Liver (tissue), 9 donors: ENCODE results near the gene ZNF8. TPM values are rescaled to one million over a fixed set of nuclear protein-coding genes. Genes with fewer than 3 reads are reported as not detected.
A peak's percentile ranks its signal among the peaks of the same experiment; 100 is the strongest.

Source experiments
- DNase-seq: peaks from one replicate; pipeline ENCODE4 v3.0.0-alpha.2; 2017; ENCODE audit warnings: low spot score
- H3K27ac ChIP-seq, 2 donors: one replicate each; pipeline ENCODE4 v1.7.0; 2013; ENCODE audit warnings: inconsistent platforms in 2 of 2, low read length in 2 of 2, control low read depth in 1 of 2, low read depth in 1 of 2, mild to moderate bottlenecking in 1 of 2
- H3K27me3 ChIP-seq, 4 donors: one replicate each; pipeline versions ENCODE4 v1.6.1 to v1.7.0; 2013; ENCODE audit warnings: low read length in 3 of 4, inconsistent platforms in 1 of 4, mild to moderate bottlenecking in 1 of 4, moderate library complexity in 1 of 4; ENCODE audit not compliant: control insufficient read depth in 4 of 4, insufficient read depth in 4 of 4
- H3K36me3 ChIP-seq, 4 donors: one replicate each; pipeline versions ENCODE4 v1.6.1 to v1.7.0; 2013; ENCODE audit warnings: low read length in 3 of 4, mild to moderate bottlenecking in 3 of 4, low read depth in 1 of 4, moderate library complexity in 1 of 4; ENCODE audit not compliant: control insufficient read depth in 4 of 4, insufficient read depth in 3 of 4
- H3K4me1 ChIP-seq, 4 donors: one replicate each; pipeline versions ENCODE4 v1.6.1 to v1.7.0; 2013; ENCODE audit warnings: low read length in 3 of 4, mild to moderate bottlenecking in 3 of 4, moderate library complexity in 1 of 4; ENCODE audit not compliant: control insufficient read depth in 4 of 4, insufficient read depth in 4 of 4
- H3K4me3 ChIP-seq, 3 donors: one replicate each; pipeline versions ENCODE4 v1.6.1 to v1.7.0; 2013; ENCODE audit warnings: low read length in 3 of 3, control low read depth in 1 of 3, low read depth in 1 of 3, mild to moderate bottlenecking in 1 of 3
- H3K9ac ChIP-seq, 2 donors: one replicate each; pipeline ENCODE4 v1.7.0; 2013; ENCODE audit warnings: low read length in 2 of 2, mild to moderate bottlenecking in 2 of 2, moderate library complexity in 2 of 2, control low read depth in 1 of 2, low read depth in 1 of 2
- H3K9me3 ChIP-seq, 4 donors: one replicate each; pipeline versions ENCODE4 v1.6.1 to v1.7.0; 2013; ENCODE audit warnings: low read length in 3 of 4; ENCODE audit not compliant: control insufficient read depth in 4 of 4
- EGR1 ChIP-seq, 2 donors: IDR thresholded peaks; 2 replicates each; pipeline ENCODE4 v1.6.1; 2016 to 2018; ENCODE audit warnings: antibody characterized with exemption in 2 of 2, low read depth in 2 of 2
- FOXA1 ChIP-seq: IDR thresholded peaks from 2 replicates; pipeline ENCODE4 v1.6.1; 2016; ENCODE audit warnings: antibody characterized with exemption
- FOXA2 ChIP-seq: IDR thresholded peaks from 2 replicates; pipeline ENCODE4 v1.6.1; 2016; ENCODE audit warnings: antibody characterized with exemption
- GABPA ChIP-seq, 2 donors: IDR thresholded peaks in 1 of 2; conservative IDR thresholded peaks in 1 of 2; 2 replicates each; pipeline ENCODE4 v1.6.1; 2016; ENCODE audit warnings: antibody characterized with exemption in 2 of 2, mild to moderate bottlenecking in 1 of 2, moderate library complexity in 1 of 2
- HNF4A ChIP-seq, 2 donors: conservative IDR thresholded peaks; 2 replicates each; pipeline ENCODE4 v1.6.1; 2016; ENCODE audit warnings: antibody characterized with exemption in 2 of 2, mild to moderate bottlenecking in 2 of 2
- HNF4G ChIP-seq: IDR thresholded peaks from 2 replicates; pipeline ENCODE4 v1.6.1; 2016; ENCODE audit warnings: antibody characterized with exemption
- JUND ChIP-seq, 2 donors: IDR thresholded peaks; 2 replicates each; pipeline ENCODE4 v1.6.1; 2016; ENCODE audit warnings: antibody characterized with exemption in 2 of 2
- MAX ChIP-seq: IDR thresholded peaks from 2 replicates; pipeline ENCODE4 v1.6.1; 2016; ENCODE audit warnings: antibody characterized with exemption
- NR2F2 ChIP-seq: IDR thresholded peaks from 2 replicates; pipeline ENCODE4 v1.6.1; 2016; ENCODE audit warnings: antibody characterized with exemption
- RAD21 ChIP-seq, 2 donors: IDR thresholded peaks; 2 replicates each; pipeline ENCODE4 v1.6.1; 2016; ENCODE audit warnings: antibody characterized with exemption in 2 of 2, mild to moderate bottlenecking in 2 of 2
- RXRA ChIP-seq, 2 donors: IDR thresholded peaks; 2 replicates each; pipeline ENCODE4 v1.6.1; 2017 to 2018; ENCODE audit warnings: antibody characterized with exemption in 2 of 2, mild to moderate bottlenecking in 1 of 2
- SP1 ChIP-seq: IDR thresholded peaks from 2 replicates; pipeline ENCODE4 v1.6.1; 2018; ENCODE audit warnings: antibody characterized with exemption, mild to moderate bottlenecking
- ZBTB33 ChIP-seq: IDR thresholded peaks from 2 replicates; pipeline ENCODE4 v1.6.1; 2016; ENCODE audit warnings: antibody characterized with exemption
- WGBS: extraction: QIAGEN DNeasy Blood & Tissue Kit; methylation state at CpG from one replicate; pipeline ENCODE4 v1.1.7; 2013; 5-methylcytosine and 5-hydroxymethylcytosine counted together
- polyA plus RNA-seq, 2 donors: library from polyadenylated mRNA; stranded (reverse) in 1 of 2; unstranded in 1 of 2; fragments of 200-250 nt in 1 of 2; fragments of >200 nt in 1 of 2; fragmentation: Nextera tagmentation in 1 of 2; extraction: Ambion mirVana in 1 of 2; gene quantifications; one replicate each; pipeline versions ENCODE4 v1.2.1 to v1.2.3, GENCODE V29; 2013 to 2015
- total RNA-seq, 2 donors: library from RNA; depleted of rRNA; stranded (reverse); fragments of >200 nt; gene quantifications; one replicate each; pipeline ENCODE4 v1.2.3, GENCODE V29; 2014
- TF ChIP-seq, protein P1 (sequence below): fragments of 150-350 bp; IDR thresholded peaks from 2 replicates; pipeline ENCODE4 v1.5.1; 2017; ENCODE audit warnings: improper control_type of control experiment, low read depth, low read length; ENCODE audit not compliant: missing input control
- TF ChIP-seq, protein P2 (sequence below): IDR thresholded peaks from 2 replicates; pipeline ENCODE4 v1.6.1; 2016; ENCODE audit warnings: antibody characterized with exemption
- donor health status: healthy.
- donor health status: healthy.
- donor health status: healthy.
- donor health status: healthy.
- donor health status: healthy.

ZNF8 gene
- total and polyA plus RNA-seq, 4 donors: 0.37 to 4.6 (median 1.6) TPM

GRCh38 chr19:58328999-58329398, 50.2 kb downstream of the ZNF8 start:
- no peak overlapping the region for H3K9ac ChIP-seq
- DNase-seq: no peak

DNA sequence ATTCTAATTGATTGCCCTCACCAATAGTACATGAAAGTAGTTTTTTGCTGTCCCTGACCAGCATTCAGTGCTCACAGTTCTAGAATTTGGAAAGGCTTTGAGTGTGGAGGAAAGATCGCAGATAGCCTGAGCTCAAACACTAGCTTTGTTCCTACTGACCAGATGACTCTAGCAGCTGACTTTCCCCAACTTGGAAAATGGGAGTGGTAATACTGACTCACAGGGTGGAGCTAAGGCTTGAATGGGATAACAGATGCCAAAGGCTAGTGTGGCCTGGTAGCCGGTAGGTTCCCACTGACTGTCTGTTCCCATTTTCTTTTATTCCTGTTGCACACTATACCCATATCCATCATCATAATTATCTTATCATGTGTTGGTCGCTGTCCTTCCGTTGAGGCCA, 51.7 kb downstream of the ZNF8 start:
- peaks cover 2 to 49% (median 40%) of the 10 kb centered on the region in 4 donors for H3K4me1 ChIP-seq
- H3K36me3 ChIP-seq: peaks cover 0 to 4% (median 2%) of the 10 kb centered on the region in 4 donors
- H3K9ac ChIP-seq: no peak overlapping the region
- H3K4me3 ChIP-seq: no peak overlapping the region
- no peaks in the 10 kb centered on the region for H3K9me3 ChIP-seq
- WGBS: 62% methylated on average over 4 of the region's 4 CpGs
- no peaks in the 10 kb centered on the region for H3K27me3 ChIP-seq
- DNase-seq: no peak
- peak overlapping the region; percentile 44 to 45 for H3K27ac ChIP-seq
- TF ChIP-seq NR2F2 (no peak), FOXA1 (no peak), RXRA (IDR thresholded peaks at IDR 0.05) (peak in 1 of 2 donors; percentile 36), FOXA2 (no peak), HNF4G (no peak), ZBTB33 (no peak), SP1 (peak; percentile 55), RAD21 (IDR thresholded peaks at IDR 0.05) (peak; percentile 34 to 38), JUND (IDR thresholded peaks at IDR 0.05) (peak; percentile 60 to 67), MAX (no peak), HNF4A (conservative IDR thresholded peaks at IDR 0.05) (peak; percentile 9 to 38), GABPA (IDR thresholded peaks at IDR 0.05 in 1 of 2, conservative IDR thresholded peaks at IDR 0.05 in 1 of 2) (peak in 1 of 2 donors; percentile 30), EGR1 (IDR thresholded peaks at IDR 0.05; ENCODE audit: low read depth in 2 of 2) (peak in 1 of 2 donors; percentile 25)
- TF ChIP-seq, protein P1, sequence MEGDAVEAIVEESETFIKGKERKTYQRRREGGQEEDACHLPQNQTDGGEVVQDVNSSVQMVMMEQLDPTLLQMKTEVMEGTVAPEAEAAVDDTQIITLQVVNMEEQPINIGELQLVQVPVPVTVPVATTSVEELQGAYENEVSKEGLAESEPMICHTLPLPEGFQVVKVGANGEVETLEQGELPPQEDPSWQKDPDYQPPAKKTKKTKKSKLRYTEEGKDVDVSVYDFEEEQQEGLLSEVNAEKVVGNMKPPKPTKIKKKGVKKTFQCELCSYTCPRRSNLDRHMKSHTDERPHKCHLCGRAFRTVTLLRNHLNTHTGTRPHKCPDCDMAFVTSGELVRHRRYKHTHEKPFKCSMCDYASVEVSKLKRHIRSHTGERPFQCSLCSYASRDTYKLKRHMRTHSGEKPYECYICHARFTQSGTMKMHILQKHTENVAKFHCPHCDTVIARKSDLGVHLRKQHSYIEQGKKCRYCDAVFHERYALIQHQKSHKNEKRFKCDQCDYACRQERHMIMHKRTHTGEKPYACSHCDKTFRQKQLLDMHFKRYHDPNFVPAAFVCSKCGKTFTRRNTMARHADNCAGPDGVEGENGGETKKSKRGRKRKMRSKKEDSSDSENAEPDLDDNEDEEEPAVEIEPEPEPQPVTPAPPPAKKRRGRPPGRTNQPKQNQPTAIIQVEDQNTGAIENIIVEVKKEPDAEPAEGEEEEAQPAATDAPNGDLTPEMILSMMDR: no peak
- TF ChIP-seq, protein P2, sequence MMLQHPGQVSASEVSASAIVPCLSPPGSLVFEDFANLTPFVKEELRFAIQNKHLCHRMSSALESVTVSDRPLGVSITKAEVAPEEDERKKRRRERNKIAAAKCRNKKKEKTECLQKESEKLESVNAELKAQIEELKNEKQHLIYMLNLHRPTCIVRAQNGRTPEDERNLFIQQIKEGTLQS: no peak

More at GRCh38 chr19:58328999-58329398, 50.2 kb downstream of the ZNF8 start:
- no peak overlapping the region for H3K4me3 ChIP-seq
- H3K27ac ChIP-seq: no peak overlapping the region
- peaks cover 2 to 50% (median 39%) of the 10 kb centered on the region in 4 donors for H3K4me1 ChIP-seq
- TF ChIP-seq RAD21 (IDR thresholded peaks at IDR 0.05) (peak in 1 of 2 donors; percentile 26), MAX (no peak), ZBTB33 (no peak), RXRA (IDR thresholded peaks at IDR 0.05) (no peak)
- H3K27me3 ChIP-seq: no peaks in the 10 kb centered on the region
- H3K9me3 ChIP-seq: no peaks in the 10 kb centered on the region
- WGBS: 77% methylated on average over 10 of the region's 10 CpGs
- no peaks in the 10 kb centered on the region for H3K36me3 ChIP-seq
